Testis (tissue), 2 donors: ENCODE data around the gene ACTG2.

ENCODE experiments used
- CTCF ChIP-seq, 3 experiments: fragments of 450-650 bp in 2 of 3; fragments of 200-600 bp in 1 of 3; sonication (generic) in 1 of 3; IDR thresholded peaks; one replicate each; pipeline ENCODE4 v1.5.1; 2016 to 2019; ENCODE audit warnings: antibody characterized with exemption in 3 of 3, mild to moderate bottlenecking in 2 of 3, moderate library complexity in 1 of 3
- POLR2A ChIP-seq: fragments of 450-650 bp; IDR thresholded peaks from one replicate; pipeline ENCODE4 v1.6.1; 2017; ENCODE audit warnings: antibody characterized with exemption, mild to moderate bottlenecking, moderate library complexity

GRCh38 chr2:73944714-73945113 lies 51.9 kb downstream of the ACTG2 start:
- TF ChIP-seq CTCF (IDR thresholded peaks at IDR 0.05): no peak
- no peak for TF ChIP-seq POLR2A
